Retinal pigment epithelial cell (primary cell): ENCODE data around the gene MTREX.

Experiments used
- DNase-seq: peaks from one replicate; pipeline ENCODE4 v3.0.0-alpha.2; 2010; ENCODE audit warnings: low read depth
- H3K4me3 ChIP-seq: 2 replicates; pipeline ENCODE4 v1.5.1; 2011; ENCODE audit warnings: mild to moderate bottlenecking, low read length, control low read depth, moderate library complexity
- TF ChIP-seq, protein P1 (sequence below): conservative IDR thresholded peaks from 2 replicates; pipeline ENCODE4 v1.5.1; 2011; ENCODE audit warnings: low read depth, low read length, control low read depth, inconsistent platforms

The MTREX gene

DNA sequence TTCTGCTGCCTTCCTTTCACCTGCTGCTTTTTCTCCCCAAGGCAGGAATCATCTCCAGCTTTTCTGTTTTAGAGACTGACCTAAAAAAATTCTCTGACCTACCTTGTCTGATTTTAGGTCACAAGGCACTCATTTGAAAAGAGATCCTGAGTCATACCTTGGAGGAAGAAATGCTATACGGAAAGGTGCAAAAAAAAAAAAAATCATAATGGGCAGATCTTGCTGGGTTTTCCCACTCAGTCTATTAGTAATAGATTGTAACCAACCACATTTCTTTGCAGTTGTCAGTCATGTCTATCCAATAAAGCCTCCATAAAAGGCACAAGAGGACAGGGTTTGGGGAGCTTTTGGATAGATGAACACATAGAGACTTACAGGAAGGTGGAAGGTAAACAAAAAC, 70.0 kb downstream of the MTREX start:
- TF ChIP-seq, protein P1, sequence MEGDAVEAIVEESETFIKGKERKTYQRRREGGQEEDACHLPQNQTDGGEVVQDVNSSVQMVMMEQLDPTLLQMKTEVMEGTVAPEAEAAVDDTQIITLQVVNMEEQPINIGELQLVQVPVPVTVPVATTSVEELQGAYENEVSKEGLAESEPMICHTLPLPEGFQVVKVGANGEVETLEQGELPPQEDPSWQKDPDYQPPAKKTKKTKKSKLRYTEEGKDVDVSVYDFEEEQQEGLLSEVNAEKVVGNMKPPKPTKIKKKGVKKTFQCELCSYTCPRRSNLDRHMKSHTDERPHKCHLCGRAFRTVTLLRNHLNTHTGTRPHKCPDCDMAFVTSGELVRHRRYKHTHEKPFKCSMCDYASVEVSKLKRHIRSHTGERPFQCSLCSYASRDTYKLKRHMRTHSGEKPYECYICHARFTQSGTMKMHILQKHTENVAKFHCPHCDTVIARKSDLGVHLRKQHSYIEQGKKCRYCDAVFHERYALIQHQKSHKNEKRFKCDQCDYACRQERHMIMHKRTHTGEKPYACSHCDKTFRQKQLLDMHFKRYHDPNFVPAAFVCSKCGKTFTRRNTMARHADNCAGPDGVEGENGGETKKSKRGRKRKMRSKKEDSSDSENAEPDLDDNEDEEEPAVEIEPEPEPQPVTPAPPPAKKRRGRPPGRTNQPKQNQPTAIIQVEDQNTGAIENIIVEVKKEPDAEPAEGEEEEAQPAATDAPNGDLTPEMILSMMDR = no peak
- H3K4me3 ChIP-seq = no peak overlapping the region
- DNase-seq = no peak

DNA sequence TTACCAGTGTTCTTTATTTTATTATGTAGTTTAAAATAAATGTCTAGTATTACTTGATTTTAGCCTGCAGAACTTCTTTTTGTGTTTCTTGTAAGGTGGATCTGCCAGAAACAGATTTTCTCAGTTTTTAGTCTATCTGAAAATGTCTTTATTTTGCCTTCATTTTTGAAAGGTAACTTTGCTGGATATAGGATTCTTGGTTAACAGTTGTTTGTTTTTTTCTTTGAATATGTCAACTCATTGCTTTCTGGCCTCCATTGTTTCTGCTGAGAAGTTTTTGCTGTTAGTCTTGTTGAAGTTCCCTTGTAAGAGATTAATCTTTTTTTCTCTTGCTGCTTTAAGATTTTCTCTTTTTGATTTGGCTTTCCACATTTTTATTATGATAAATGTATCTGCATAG, 75.5 kb downstream of the MTREX start:
- no peak for DNase-seq
- TF ChIP-seq, protein P1 = no peak
- no peak overlapping the region for H3K4me3 ChIP-seq

DNA sequence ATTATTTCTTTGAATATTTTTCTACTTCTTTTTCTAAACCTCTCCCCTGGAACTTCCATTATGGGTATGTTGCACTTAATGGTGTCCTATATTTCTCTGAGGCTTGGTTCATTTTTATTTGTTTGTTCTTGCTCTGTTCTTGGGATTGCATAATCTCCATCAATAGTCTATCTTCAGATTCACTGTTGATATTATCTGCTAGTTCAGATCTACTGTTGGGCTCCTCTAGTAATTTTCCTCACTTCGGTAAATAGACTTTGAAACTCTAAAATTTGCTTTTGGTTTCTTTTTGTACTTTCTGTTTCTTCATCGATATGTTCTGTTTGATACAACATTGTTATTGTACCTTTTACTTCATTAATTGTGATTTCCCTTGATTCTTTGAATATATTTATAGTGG, 76.3 kb downstream of the MTREX start:
- no peak overlapping the region for H3K4me3 ChIP-seq
- DNase-seq = no peak
- TF ChIP-seq, protein P1 = no peak

DNA sequence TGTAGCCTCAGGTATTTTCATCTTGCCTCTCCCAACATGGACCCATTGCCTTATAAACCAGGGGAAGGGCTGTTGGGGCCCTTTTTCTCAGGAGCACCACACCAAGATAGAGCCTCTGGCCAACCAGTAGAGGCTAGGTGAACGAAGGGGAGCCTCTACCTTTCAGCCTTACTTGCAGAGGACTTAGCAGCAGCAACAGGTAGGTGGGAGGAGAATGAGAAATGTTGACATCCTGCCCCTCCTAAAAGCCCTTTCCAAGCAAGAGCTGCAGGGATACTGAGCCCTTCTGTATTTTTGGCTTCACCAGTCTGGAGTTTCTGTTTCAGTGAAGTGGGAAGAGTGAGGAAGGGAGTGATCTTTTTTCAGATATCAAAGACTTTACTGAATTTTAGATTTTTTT, 77.4 kb downstream of the MTREX start:
- no peak for DNase-seq

DNA sequence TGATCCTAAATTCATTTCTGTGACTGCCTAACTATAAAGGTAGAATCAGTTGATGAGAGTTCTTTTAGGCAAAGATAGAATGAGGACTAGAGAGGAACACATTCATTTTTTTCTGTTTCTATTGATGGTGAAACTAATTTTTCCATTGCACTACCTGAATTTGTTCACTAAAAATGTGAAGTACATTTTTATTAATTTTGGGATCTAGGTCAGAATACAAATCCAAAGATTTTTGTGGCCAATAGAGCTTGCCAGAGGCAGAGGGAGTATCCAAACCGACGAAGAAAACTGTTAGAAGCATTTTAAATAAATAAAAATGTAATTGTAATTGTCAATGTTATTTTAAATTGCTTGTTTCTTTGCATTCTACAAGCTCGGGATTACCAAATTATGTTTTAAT, 78.1 kb downstream of the MTREX start:
- no peak for DNase-seq
- TF ChIP-seq, protein P1 = no peak
- H3K4me3 ChIP-seq = no peak overlapping the region

More for the DNA sequence above, 77.4 kb downstream of the MTREX start:
- TF ChIP-seq, protein P1 = no peak
- H3K4me3 ChIP-seq = no peak overlapping the region

DNA sequence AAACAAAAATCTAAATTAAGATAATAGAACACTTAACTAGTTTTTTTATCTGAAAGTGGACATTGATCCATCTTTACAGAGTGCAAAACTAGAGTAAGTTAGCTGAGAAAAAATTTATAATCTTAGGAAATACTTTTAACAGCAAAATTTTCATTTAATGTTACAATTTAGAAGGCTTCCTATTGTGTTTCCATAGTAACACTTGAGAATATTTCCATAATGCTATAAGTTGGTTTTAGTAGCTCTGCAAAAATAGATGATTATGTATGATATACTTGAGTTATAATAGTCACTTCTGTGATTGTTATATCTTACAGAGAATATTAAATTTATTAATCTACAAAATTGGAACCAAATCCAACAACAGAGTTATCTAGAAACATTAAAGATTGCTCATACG, 78.6 kb downstream of the MTREX start:
- H3K4me3 ChIP-seq = no peak overlapping the region
- DNase-seq = no peak
- TF ChIP-seq, protein P1 = no peak

DNA sequence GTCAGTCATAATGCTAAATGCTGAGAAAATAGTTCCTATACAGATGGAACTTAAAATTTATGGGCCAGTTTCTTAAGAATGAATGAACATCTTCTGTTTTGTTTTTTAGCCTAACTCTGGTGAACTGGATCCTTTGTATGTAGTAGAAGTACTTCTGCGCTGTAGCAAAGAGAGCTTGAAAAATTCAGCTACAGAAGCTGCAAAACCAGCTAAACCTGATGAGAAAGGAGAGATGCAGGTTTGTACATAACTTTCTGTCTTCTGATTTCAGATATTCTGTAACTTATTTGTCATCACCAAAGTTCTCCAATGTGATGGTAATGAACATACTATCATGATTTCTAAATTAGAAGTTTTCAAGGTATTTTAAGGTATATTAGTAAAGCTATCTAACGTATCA, 80.1 kb downstream of the MTREX start:
- TF ChIP-seq, protein P1 = no peak
- H3K4me3 ChIP-seq = no peak overlapping the region
- DNase-seq = no peak
